GM20000 (cell line): ENCODE data around the gene LSM14B.
"Not testable (repeated sequence)": the region's sequence is repeated elsewhere in the genome, so short reads cannot be mapped to it uniquely, and the experiment has no call there.

Experiments
- DNase-seq: peaks from one replicate; pipeline ENCODE4 v3.0.0; 2012; ENCODE audit warnings: low spot score
- CTCF ChIP-seq: IDR thresholded peaks from 2 replicates; pipeline ENCODE4 v1.5.1; 2012; ENCODE audit warnings: mild to moderate bottlenecking, control low read depth; ENCODE audit errors: extremely low read depth, missing control alignments

Gene LSM14B

DNA sequence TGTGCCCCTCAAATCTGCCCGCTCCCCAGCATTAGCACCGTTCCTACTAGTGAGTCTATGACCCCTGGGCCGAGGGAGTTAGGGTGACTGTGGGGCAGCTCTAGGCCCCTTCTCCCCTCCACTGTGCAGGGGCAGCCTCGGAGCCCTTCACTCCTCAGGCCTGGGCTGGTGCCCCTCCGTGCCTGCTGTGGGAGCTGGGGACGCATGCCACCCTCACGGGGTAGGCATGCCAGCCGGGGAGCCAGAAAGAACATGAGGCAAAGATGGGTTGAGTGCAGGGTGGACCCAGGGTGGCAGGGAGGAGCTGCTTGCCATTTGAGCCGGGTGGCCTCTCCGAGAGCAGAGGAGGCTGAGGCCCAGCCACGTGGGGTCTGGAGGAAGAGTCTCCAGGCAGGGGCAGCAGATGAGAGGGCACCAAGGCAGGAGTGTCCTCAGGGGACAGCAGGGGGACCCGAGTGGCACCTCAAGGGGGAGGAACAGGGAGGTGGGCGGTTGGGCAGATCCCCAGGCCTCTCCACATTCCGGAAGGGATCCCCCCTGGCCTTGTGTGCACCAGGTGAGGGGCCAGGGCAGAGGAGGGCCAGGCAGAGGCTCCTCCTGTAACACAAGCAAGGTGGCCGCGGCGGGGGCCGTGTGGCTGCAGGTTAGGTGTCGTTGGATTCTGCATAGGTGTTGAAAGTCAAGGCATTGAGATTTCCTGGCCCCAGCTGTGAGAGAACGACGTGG, 18.6 kb upstream of the LSM14B start:
- no peak for DNase-seq
- TF ChIP-seq CTCF, result no peak

GRCh38 chr20:62104234-62104789, 18.0 kb upstream of the LSM14B start:
- no peak for DNase-seq
- TF ChIP-seq CTCF, result no peak

GRCh38 chr20:62104791-62105345, 17.4 kb upstream of the LSM14B start:
- TF ChIP-seq CTCF, result no peak

DNA sequence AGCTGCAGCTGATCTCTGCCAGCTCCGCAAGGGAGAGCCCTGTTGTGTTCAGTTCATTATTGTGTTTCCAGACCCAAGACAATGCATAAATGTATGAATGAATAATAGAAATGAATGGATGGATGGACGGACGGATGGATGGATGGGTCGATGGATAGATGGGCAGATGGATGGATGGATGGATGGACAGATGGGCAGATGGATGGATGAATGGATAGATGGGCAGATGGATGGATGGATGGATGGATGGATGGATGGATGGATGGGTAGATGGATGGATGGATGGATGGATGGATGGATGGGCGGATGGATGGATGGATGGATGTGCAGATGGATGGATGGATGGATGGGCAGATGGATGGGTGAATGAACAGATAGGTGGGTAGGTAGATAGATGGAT, 16.7 kb upstream of the LSM14B start:
- no peak for DNase-seq
- no peak for TF ChIP-seq CTCF

More at GRCh38 chr20:62104791-62105345, 17.4 kb upstream of the LSM14B start:
- no peak for DNase-seq

DNA sequence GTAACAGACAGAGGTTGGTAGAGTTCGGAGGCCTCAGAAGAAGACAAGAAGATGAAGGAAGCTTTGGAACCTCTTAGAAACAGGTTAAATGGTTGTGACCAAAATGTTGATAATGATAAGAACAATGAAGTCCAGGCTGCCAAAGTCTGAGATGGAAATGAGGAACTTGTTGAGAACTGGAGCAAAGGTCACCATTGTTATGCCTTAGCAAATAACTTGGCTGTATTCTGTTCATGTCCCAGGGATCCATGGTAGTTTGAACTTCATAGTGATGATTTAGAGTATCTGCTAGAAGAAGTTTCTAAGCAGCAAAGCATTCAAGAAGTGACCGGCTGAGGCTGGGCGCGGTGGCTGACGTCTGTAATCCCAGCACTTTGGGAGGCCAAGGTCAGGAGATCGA, 11.1 kb upstream of the LSM14B start:
- no peak for TF ChIP-seq CTCF
- no peak for DNase-seq

DNA sequence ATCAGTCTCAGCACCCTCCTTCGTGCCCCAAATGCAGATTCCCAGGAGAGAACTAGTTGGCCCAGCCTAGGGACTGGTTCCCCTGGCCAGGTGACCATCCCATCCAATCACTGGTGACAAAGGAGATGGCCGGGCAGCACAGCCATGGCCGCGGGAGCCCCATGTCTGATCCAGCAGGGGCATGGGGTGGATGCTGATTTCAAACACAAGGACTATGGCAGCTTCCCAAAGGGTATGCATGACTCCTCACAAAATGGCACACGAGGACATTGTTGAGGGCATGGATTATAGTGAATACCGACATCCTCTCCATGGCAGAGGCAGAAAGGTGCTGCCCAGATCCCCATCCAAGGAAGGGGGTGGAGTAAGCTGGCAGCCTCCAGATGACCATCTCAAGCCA, 9.9 kb upstream of the LSM14B start:
- TF ChIP-seq CTCF, result no peak
- DNase-seq, result no peak

DNA sequence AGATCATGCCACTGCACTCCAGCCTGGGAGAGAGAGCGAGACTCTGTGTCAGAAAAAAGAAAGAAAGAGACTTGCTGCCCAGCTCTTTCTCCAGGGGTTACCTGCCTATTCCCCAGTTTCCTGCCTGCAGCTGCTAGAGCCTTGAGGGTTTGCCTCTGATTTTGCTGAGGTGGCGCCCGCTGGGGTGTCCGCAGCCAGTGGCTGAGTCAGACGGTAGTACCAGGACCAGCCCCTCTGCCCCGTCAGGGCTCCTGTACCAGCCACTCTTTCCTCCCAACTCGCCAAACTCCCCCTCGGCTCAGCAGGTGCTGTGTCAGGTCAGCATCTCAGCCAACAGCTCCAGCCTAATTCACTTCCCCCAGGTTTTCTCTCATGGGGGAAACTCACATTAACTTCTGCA, 7.4 kb upstream of the LSM14B start:
- no peak for TF ChIP-seq CTCF
- DNase-seq, result no peak

DNA sequence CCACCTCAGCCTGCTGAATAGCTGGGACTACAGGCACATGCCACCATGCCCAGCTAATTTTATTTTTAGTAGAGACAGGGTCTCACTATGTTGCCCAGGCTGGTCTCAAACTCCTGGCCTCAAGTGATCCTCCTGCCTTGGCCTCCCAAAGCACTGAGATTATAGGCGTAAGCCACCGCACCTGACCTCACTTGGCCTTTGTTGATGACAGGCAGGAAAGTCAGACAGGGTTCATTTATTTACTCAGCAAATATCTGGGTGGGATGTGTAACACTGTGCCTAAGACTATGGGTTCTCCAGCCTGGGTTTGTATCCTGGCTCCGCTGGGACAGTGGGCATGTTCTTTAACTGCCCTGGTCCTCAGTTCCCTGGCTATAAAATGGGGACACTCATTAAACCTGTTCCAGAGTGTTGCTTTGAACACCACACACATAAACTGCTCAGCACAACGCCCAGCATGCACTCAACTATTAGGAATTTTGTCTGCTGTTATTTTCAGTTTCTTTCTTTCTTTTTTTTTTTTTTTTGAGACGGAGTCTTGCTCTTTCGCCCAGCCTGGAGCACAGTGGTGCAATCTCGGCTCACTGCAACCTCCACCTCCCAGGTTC, 6.4 kb upstream of the LSM14B start:
- not testable (repeated sequence) for DNase-seq
